Activated CD8-positive, alpha-beta memory T cell treated with anti-CD3 and anti-CD28 coated beads, Interleukin-2, amount 50 U/mL, for 48 hours (primary cell): ENCODE results near the gene SYNE2.
"Not testable (repeated sequence)": the region's sequence is repeated elsewhere in the genome, so short reads cannot be mapped to it uniquely, and the experiment has no call there.

Source experiments
- DNase-seq: peaks from one replicate; pipeline ENCODE4 v3.0.0-alpha.2; 2020

Gene SYNE2

GRCh38 chr14:64091217-64091616, 238.4 kb downstream of the SYNE2 start:
- no peak for DNase-seq

GRCh38 chr14:64092338-64092737, 239.5 kb downstream of the SYNE2 start:
- no peak for DNase-seq

- DNase-seq, result no peak
These were observed 240.1 kb downstream of the SYNE2 start for GRCh38 chr14:64092940-64093339.

- DNase-seq, result no peak
These were observed 242.8 kb downstream of the SYNE2 start for GRCh38 chr14:64095620-64096019.

GRCh38 chr14:64098120-64098519, 245.3 kb downstream of the SYNE2 start:
- DNase-seq, result no peak

GRCh38 chr14:64107438-64107837, 254.6 kb downstream of the SYNE2 start:
- DNase-seq, result no peak

- DNase-seq, result no peak
These were observed 257.2 kb downstream of the SYNE2 start for GRCh38 chr14:64109819-64110554.

- DNase-seq, result no peak
These were observed 258.0 kb downstream of the SYNE2 start for GRCh38 chr14:64110802-64111201.

- no peak for DNase-seq
These were observed 260.3 kb downstream of the SYNE2 start for GRCh38 chr14:64112867-64113678.

GRCh38 chr14:64114166-64114565, 261.4 kb downstream of the SYNE2 start:
- DNase-seq, result no peak

- no peak for DNase-seq
These were observed 262.0 kb downstream of the SYNE2 start for GRCh38 chr14:64114796-64115195.

GRCh38 chr14:64115401-64115800, 262.6 kb downstream of the SYNE2 start:
- no peak for DNase-seq

GRCh38 chr14:64117671-64118402, 265.0 kb downstream of the SYNE2 start:
- DNase-seq, result no peak

GRCh38 chr14:64118403-64118742, 265.6 kb downstream of the SYNE2 start:
- DNase-seq, result not testable (repeated sequence)

GRCh38 chr14:64118892-64119291, 266.1 kb downstream of the SYNE2 start:
- no peak for DNase-seq

GRCh38 chr14:64119500-64119899, 266.7 kb downstream of the SYNE2 start:
- no peak for DNase-seq

GRCh38 chr14:64119980-64120379, 267.2 kb downstream of the SYNE2 start:
- no peak for DNase-seq

- DNase-seq, result no peak
These were observed 270.5 kb downstream of the SYNE2 start for GRCh38 chr14:64123241-64123822.

GRCh38 chr14:64125270-64125669, 272.5 kb downstream of the SYNE2 start:
- DNase-seq, result no peak

- DNase-seq, result no peak
These were observed 273.7 kb downstream of the SYNE2 start for GRCh38 chr14:64126548-64126947.

- no peak for DNase-seq
These were observed 285.0 kb downstream of the SYNE2 start for GRCh38 chr14:64137657-64138290.

GRCh38 chr14:64147126-64147790, 294.5 kb downstream of the SYNE2 start:
- DNase-seq, result no peak
